GM12878 (cell line): ENCODE measurements around the gene FGB. TPM values are rescaled to one million over a fixed set of nuclear protein-coding genes. Genes with fewer than 3 reads are reported as not detected.
A peak's percentile ranks its signal among the peaks of the same experiment; 100 is the strongest.

ENCODE experiments used
- ATAC-seq: fragments of 200-7000 bp; cut with Tn5 transposase; 3 replicates; pipeline ENCODE4 v1.9.1; 2020; ENCODE audit warnings: mild to moderate bottlenecking, moderate library complexity
- BruUV-seq: library from RNA; stranded (reverse); fragments of 400-500 nt; replicated peaks from 2 replicates; lab custom pipeline; 2021; lab: Mats Ljungman, UMichigan
- CTCF ChIA-PET: fragments of 300-600 bp; sonication (Branson Sonifier 250); formaldehyde crosslinking; extraction: SDS; loops from one replicate; lab custom pipeline; 2021; ENCODE audit warnings: inconsistent platforms; lab: Yijun Ruan, JAX
- POLR2A ChIA-PET: fragments of 350-600 bp; formaldehyde crosslinking; extraction: SDS; loops from one replicate; lab custom pipeline; 2021; ENCODE audit warnings: inconsistent platforms; lab: Charles Lee
- RAD21 ChIA-PET: fragments of 300-600 bp; sonication (Branson Sonifier 250); formaldehyde crosslinking; loops from one replicate; lab custom pipeline; 2023; ENCODE audit warnings: antibody characterized with exemption; ENCODE audit not compliant: unreplicated experiment; lab: Charles Lee
- SMC1A ChIA-PET: fragments of 300-600 bp; sonication (Branson Sonifier 250); formaldehyde crosslinking; loops from one replicate; lab custom pipeline; 2023; ENCODE audit not compliant: unreplicated experiment, uncharacterized antibody; lab: Charles Lee
- DNase-seq: peaks from one replicate; pipeline ENCODE4 v3.0.0-alpha.2; 2011; ENCODE audit warnings: low read depth, low spot score
- FAIRE-seq: peaks from 3 replicates; lab custom pipeline; 2011; peaks lifted over from hg19 to GRCh38; lab: Jason Lieb, UNC
- H2AFZ ChIP-seq: 2 replicates; pipeline ENCODE4 v1.6.0; 2011; ENCODE audit warnings: low read depth, low read length, control low read depth; ENCODE audit not compliant: control insufficient read depth
- H3K27ac ChIP-seq: 2 replicates; pipeline ENCODE4 v1.5.1; 2011; ENCODE audit warnings: control low read depth; ENCODE audit not compliant: control insufficient read depth, insufficient read depth
- H3K27me3 ChIP-seq, 2 experiments: replicated peaks in 1 of 2; 2 replicates each; pipeline versions ENCODE4 v1.6.0 to v1.6.1; 2011; ENCODE audit warnings: low read length in 1 of 2; ENCODE audit not compliant: control insufficient read depth in 2 of 2, insufficient read depth in 2 of 2
- H3K36me3 ChIP-seq, 2 experiments: 2 replicates each; pipeline ENCODE4 v1.5.1; 2011; ENCODE audit warnings: low read length in 1 of 2; ENCODE audit not compliant: control insufficient read depth in 2 of 2, insufficient read depth in 2 of 2
- H3K4me1 ChIP-seq: 2 replicates; pipeline ENCODE4 v1.6.1; 2011; ENCODE audit warnings: mild to moderate bottlenecking, low read length, moderate library complexity, mixed read lengths; ENCODE audit not compliant: control insufficient read depth, insufficient read depth
- H3K4me2 ChIP-seq: 2 replicates; pipeline ENCODE4 v1.6.0; 2011; ENCODE audit warnings: control low read depth; ENCODE audit not compliant: control insufficient read depth, insufficient read depth
- H3K4me3 ChIP-seq: fragments of 200-600 bp; sonication (generic); 2 replicates; pipeline ENCODE4 v1.5.1; 2016
- H3K79me2 ChIP-seq: 2 replicates; pipeline ENCODE4 v1.6.0; 2011; ENCODE audit warnings: low read length; ENCODE audit not compliant: control insufficient read depth, insufficient read depth
- H3K9ac ChIP-seq: 2 replicates; pipeline ENCODE4 v1.8.0; 2011; ENCODE audit warnings: low read length, control low read depth, mixed read lengths; ENCODE audit not compliant: control insufficient read depth, insufficient read depth
- H3K9me3 ChIP-seq: replicated peaks from 3 replicates; pipeline ENCODE4 v1.5.1; 2011; ENCODE audit warnings: mild to moderate bottlenecking, low read length; ENCODE audit not compliant: control insufficient read depth, insufficient read depth
- H4K20me1 ChIP-seq: 2 replicates; pipeline ENCODE4 v1.6.0; 2011; ENCODE audit not compliant: control insufficient read depth, insufficient read depth
- FOS ChIP-seq: IDR thresholded peaks from 3 replicates; pipeline ENCODE4 v1.6.1; 2011; ENCODE audit warnings: borderline replicate concordance; ENCODE audit not compliant: insufficient read length; ENCODE audit errors: extremely low read depth
- KDM1A ChIP-seq: fragments of 200-600 bp; sonication (generic); IDR thresholded peaks from 2 replicates; pipeline ENCODE4 v1.6.1; 2016; ENCODE audit warnings: borderline replicate concordance
- MEF2A ChIP-seq: IDR thresholded peaks from 2 replicates; pipeline ENCODE4 v1.6.1; 2011; ENCODE audit warnings: low read depth, mild to moderate bottlenecking, low read length, moderate library complexity; ENCODE audit not compliant: insufficient read depth
- MEF2B ChIP-seq: fragments of 450-650 bp; IDR thresholded peaks from 2 replicates; pipeline ENCODE4 v1.6.1; 2018; ENCODE audit warnings: mild to moderate bottlenecking, moderate library complexity; ENCODE audit not compliant: partially characterized antibody, poor library complexity, severe bottlenecking
- PKNOX1 ChIP-seq: fragments of 450-650 bp; IDR thresholded peaks from 2 replicates; pipeline ENCODE4 v1.6.1; 2016; ENCODE audit warnings: mild to moderate bottlenecking
- YY1 ChIP-seq: IDR thresholded peaks from 2 replicates; pipeline ENCODE4 v1.6.1; 2011; ENCODE audit warnings: low read depth, mild to moderate bottlenecking, low read length
- WGBS: methylation state at CpG from one replicate; pipeline ENCODE4 v1.1.6; 2016; ENCODE audit warnings: low lambda C conversion rate; ENCODE audit not compliant: insufficient replicate concordance, insufficient coverage; ENCODE audit errors: missing lambda C conversion rate; 5-methylcytosine and 5-hydroxymethylcytosine counted together
- in situ Hi-C: fragments of 300-500 bp; cut with MboI; formaldehyde crosslinking; loops from 9 replicates; pipeline ENCODE4 v1.14.3; 2018; ENCODE audit warnings: mixed read lengths
- intact Hi-C: fragments of 100-400 bp; cut with micrococcal nuclease; formaldehyde crosslinking; loops from one replicate; pipeline ENCODE4 v1.14.2; 2022; ENCODE audit not compliant: unreplicated experiment
- polyA plus RNA-seq, 11 experiments: library from polyadenylated mRNA; depleted of rRNA in 4 of 11; unstranded in 6 of 11; stranded (reverse) in 5 of 11; fragments of >200 nt; fragmentation: Nextera tagmentation in 4 of 11; fragmentation: Illumina TruSeq in 1 of 11; extraction: Ambion mirVana in 4 of 11; extraction: Trizol in 1 of 11; gene quantifications; 1 replicate in 1 of 11; 2 replicates in 10 of 11; pipeline versions ENCODE4 v1.2.1 to v1.2.3, GENCODE V29; 2011 to 2016; ENCODE audit warnings: inconsistent platforms in 2 of 11, missing spikeins in 2 of 11, low read depth in 1 of 11
- total RNA-seq, 4 experiments: library from RNA; depleted of rRNA in 3 of 4; stranded (reverse); fragments of >200 nt in 3 of 4; fragmentation: Illumina TruSeq in 1 of 4; extraction: Trizol in 1 of 4; gene quantifications; 2 replicates each; pipeline versions ENCODE4 v1.2.1 to v1.2.3, GENCODE V29; 2013 to 2021

The FGB gene
- total and polyA plus RNA-seq, 10 of the 15 experiments (the other 5 are each of a cell fraction or from before 2014, with no cell fraction given), result 0.04 to 2.7 TPM; not detected in 8

DNA sequence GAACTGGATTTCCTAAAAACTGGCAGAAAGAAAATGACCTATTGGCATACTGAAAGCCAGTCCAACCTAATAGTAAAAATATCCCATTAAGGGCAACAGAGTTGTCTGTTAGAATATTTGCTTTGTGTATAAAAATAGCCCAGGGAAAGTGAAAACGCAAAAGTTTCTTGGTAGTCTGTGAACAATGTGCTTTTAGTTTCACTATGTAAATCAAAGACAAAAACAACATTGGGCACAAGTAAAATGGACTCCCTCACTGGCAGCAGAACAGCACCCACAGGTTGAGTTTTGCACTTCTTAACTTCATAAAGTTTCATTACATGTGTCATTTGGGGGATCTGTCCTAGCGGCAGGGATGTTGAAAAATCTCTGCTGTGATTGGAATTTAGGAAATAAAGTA, 53.9 kb downstream of the FGB start:
- CTCF ChIA-PET, result interaction anchor here (1.0 to 19.0 kb wide), 4 partner anchors 9 to 110 kb away, joined by 3 to 796 read pairs (median 18); partner anchors contain the start of genes FGB and PLRG1
- Histone ChIP-seq H3K79me2 (no peaks in the 10 kb centered on the region), H3K27ac (peak overlapping the region; percentile 43), H3K27me3 (no peaks in the 10 kb centered on the region), H3K4me1 (peaks cover 13% of the 10 kb centered on the region), H3K4me2 (peak overlapping the region; percentile 72), H4K20me1 (no peaks in the 10 kb centered on the region), H3K9me3 (no peaks in the 10 kb centered on the region), H2AFZ (peak overlapping the region; percentile 89), H3K9ac (no peak overlapping the region), H3K4me3 (no peak overlapping the region), H3K36me3 (no peaks in the 10 kb centered on the region)
- SMC1A ChIA-PET, result interaction anchor here (0.8 to 1.2 kb wide), 4 partner anchors 26 to 110 kb away, joined by 3 to 5 read pairs (median 4); partner anchors contain the start of gene FGA
- intact Hi-C loops, result no loop called here
- ATAC-seq, result peak; percentile 90
- peak; percentile 84 for FAIRE-seq
- 50% methylated on average over 2 of the region's 2 CpGs for WGBS
- BruUV-seq, result no TSS peak
- POLR2A ChIA-PET, result interaction anchor here (0.6 kb wide), 1 partner anchor 184 kb away, joined by 3 read pairs; no protein-coding TSS in a partner anchor
- in situ Hi-C loops, result loop anchor here (5.0 kb wide), 1 partner anchor 64 kb away; the partner anchor contains the start of gene PLRG1
- DNase-seq, result peak; percentile 47
- TF ChIP-seq PKNOX1 (0 out of 2 replicates have a peak, but pooled peaks have one; percentile 5), MEF2A (peak; percentile 62), MEF2B (peak; percentile 72), KDM1A (no peak), YY1 (peak; percentile 64; the same call in 1 of the 2 replicates), FOS (no peak)
- RAD21 ChIA-PET, result interaction anchor here (0.6 to 4.5 kb wide), 5 partner anchors 57 to 831 kb away, joined by 3 to 44 read pairs (median 6); partner anchors contain the start of gene PLRG1
